ENCODE results near the gene AMOTL1.

AMOTL1 gene

GRCh38 chr11:94767701-94768601 lies at the start of gene AMOTL1:
Gene AMOTL1 (plus strand): TSS chr11:94768356. CDS start chr11:94768512, 156 bp downstream.
- peak in 1 of 3 donors; percentile 4 for DNase-seq (ENCODE audit: low read depth in 2 of 3, low spot score in 1 of 3)

GRCh38 chr11:94719876-94720275 lies 48.3 kb upstream of the AMOTL1 start:
- no peak for DNase-seq (ENCODE audit: low read depth in 2 of 3, low spot score in 1 of 3)

- DNase-seq (ENCODE audit: low read depth in 2 of 3, low spot score in 1 of 3) = no peak
Measured at GRCh38 chr11:94721565-94722292, 46.4 kb upstream of the AMOTL1 start.

- DNase-seq (ENCODE audit: low read depth in 2 of 3, low spot score in 1 of 3) = no peak
Measured at GRCh38 chr11:94722735-94723134, 45.4 kb upstream of the AMOTL1 start.

GRCh38 chr11:94725097-94725496 lies 43.1 kb upstream of the AMOTL1 start:
- no peak for DNase-seq (ENCODE audit: low read depth in 2 of 3, low spot score in 1 of 3)

- no peak for DNase-seq (ENCODE audit: low read depth in 2 of 3, low spot score in 1 of 3)
Measured at GRCh38 chr11:94727819-94728218, 40.3 kb upstream of the AMOTL1 start.

- DNase-seq (ENCODE audit: low read depth in 2 of 3, low spot score in 1 of 3) = no peak
Measured at GRCh38 chr11:94728541-94728940, 39.6 kb upstream of the AMOTL1 start.

- DNase-seq (ENCODE audit: low read depth in 2 of 3, low spot score in 1 of 3) = no peak
Measured at GRCh38 chr11:94728966-94729751, 39.0 kb upstream of the AMOTL1 start.

- no peak for DNase-seq (ENCODE audit: low read depth in 2 of 3, low spot score in 1 of 3)
Measured at GRCh38 chr11:94730153-94730552, 38.0 kb upstream of the AMOTL1 start.

- no peak for DNase-seq (ENCODE audit: low read depth in 2 of 3, low spot score in 1 of 3)
Measured at GRCh38 chr11:94731880-94732601, 36.1 kb upstream of the AMOTL1 start.

GRCh38 chr11:94732617-94733281 lies 35.4 kb upstream of the AMOTL1 start:
- no peak for DNase-seq (ENCODE audit: low read depth in 2 of 3, low spot score in 1 of 3)

- DNase-seq (ENCODE audit: low read depth in 2 of 3, low spot score in 1 of 3) = no peak
Measured at GRCh38 chr11:94734563-94735275, 33.4 kb upstream of the AMOTL1 start.

- DNase-seq (ENCODE audit: low read depth in 2 of 3, low spot score in 1 of 3) = no peak
Measured at GRCh38 chr11:94735907-94736306, 32.2 kb upstream of the AMOTL1 start.

GRCh38 chr11:94737171-94737611 lies 31.0 kb upstream of the AMOTL1 start:
- DNase-seq (ENCODE audit: low read depth in 2 of 3, low spot score in 1 of 3) = no peak

- DNase-seq (ENCODE audit: low read depth in 2 of 3, low spot score in 1 of 3) = no peak
Measured at GRCh38 chr11:94738746-94739145, 29.4 kb upstream of the AMOTL1 start.

- DNase-seq (ENCODE audit: low read depth in 2 of 3, low spot score in 1 of 3) = no peak
Measured at GRCh38 chr11:94739331-94739730, 28.8 kb upstream of the AMOTL1 start.

- no peak for DNase-seq (ENCODE audit: low read depth in 2 of 3, low spot score in 1 of 3)
Measured at GRCh38 chr11:94740083-94741021, 27.8 kb upstream of the AMOTL1 start.

- DNase-seq (ENCODE audit: low read depth in 2 of 3, low spot score in 1 of 3) = no peak
Measured at GRCh38 chr11:94741022-94741679, 27.0 kb upstream of the AMOTL1 start.
